Measurements from ENCODE around the gene LRRC55. TPM values are rescaled to one million over a fixed set of nuclear protein-coding genes. Genes with fewer than 3 reads are reported as not detected.

LRRC55 gene
- total and polyA plus RNA-seq, 9 of the 15 experiments (the other 6 are each of a cell fraction or from before 2014, with no cell fraction given) = not detected

DNA sequence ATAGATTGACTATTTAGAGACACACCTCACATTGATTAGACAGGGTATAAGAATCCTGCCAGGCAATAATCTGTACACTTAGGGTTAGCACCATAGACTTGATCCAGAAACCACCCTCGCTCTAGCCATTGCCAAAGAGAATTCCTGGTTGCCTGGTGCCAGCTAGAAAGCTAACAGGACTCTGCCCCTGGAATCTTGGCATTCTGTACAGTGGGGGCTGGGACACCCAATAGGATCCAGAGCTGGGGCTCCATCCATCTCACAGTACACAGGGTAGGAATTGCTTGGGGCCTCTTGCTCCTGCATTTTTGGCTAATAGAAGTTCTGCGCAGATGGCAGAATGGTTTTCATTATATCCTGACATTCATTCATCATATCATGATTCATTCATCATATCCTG lies 58.3 kb downstream of the LRRC55 start:
- ATAC-seq (no peak), FAIRE-seq (no peak), DNase-seq (ENCODE audit: extremely low read depth in 1 of 4, low spot score in 3 of 4) (no peak)
- Histone ChIP-seq H2AFZ (ENCODE audit: low read depth, low read length) (no peak overlapping the region), H3K4me2 (ENCODE audit: insufficient read depth, low read length) (no peak overlapping the region), H3K4me3 (no peak overlapping the region), H3K9me1 (ENCODE audit: control insufficient read depth, insufficient read depth, low read length) (no peaks in the 10 kb centered on the region), H3K9ac (ENCODE audit: insufficient read depth in 1 of 2, low read depth in 2 of 2, low read length in 2 of 2) (no peak overlapping the region), H3K79me2 (ENCODE audit: control insufficient read depth, insufficient read depth, low read length) (no peaks in the 10 kb centered on the region; the same call in 2 of the 3 replicates), H3K36me3 (ENCODE audit: control insufficient read depth, insufficient read depth, low read length) (no peaks in the 10 kb centered on the region), H3K27ac (ENCODE audit: extremely low read depth, low read depth, low read length) (no peak overlapping the region), H3K4me1 (replicated peaks in 1 of 2; ENCODE audit: control insufficient read depth in 2 of 2, insufficient read depth in 2 of 2, low read length in 2 of 2) (peaks cover 46 to 75% of the 10 kb centered on the region in 2 experiments), H3K9me3 (replicated peaks; ENCODE audit: control insufficient read depth, insufficient read depth, low read depth, low read length) (no peaks in the 10 kb centered on the region), H4K20me1 (replicated peaks; ENCODE audit: control insufficient read depth, insufficient read depth, low read length) (no peaks in the 10 kb centered on the region), H3K27me3 (ENCODE audit: control insufficient read depth in 2 of 2, insufficient read depth in 2 of 2, low read length in 2 of 2) (no peaks in the 10 kb centered on the region)
- BruUV-seq (replicated peaks) = no TSS peak
- POLR2A ChIA-PET = interaction anchor here (0.7 to 1.4 kb wide), 3 partner anchors 11 to 105 kb away, joined by 3 read pairs; no protein-coding TSS in a partner anchor
- 69% methylated on average over 2 of the region's 2 CpGs for WGBS (ENCODE audit: insufficient coverage, low coverage, missing lambda C conversion rate)
- in situ Hi-C loops (cut with MboI) = loop anchor here (5.0 to 10.0 kb wide), 2 partner anchors 108 to 235 kb away; no protein-coding TSS in a partner anchor
- TF ChIP-seq POLR2AphosphoS5 (IDR thresholded peaks at IDR 0.05; ENCODE audit: control insufficient read depth, insufficient read depth, low read depth, low read length) (no peak), ZNF444 (CRISPR knock-in tag; IDR thresholded peaks at IDR 0.05) (no peak), STAT5B (CRISPR knock-in tag; IDR thresholded peaks at IDR 0.05) (no peak), BCOR (IDR thresholded peaks at IDR 0.05) (no peak), RAD51 (IDR thresholded peaks at IDR 0.05; ENCODE audit: borderline replicate concordance, low read depth) (no peak), MIER1 (IDR thresholded peaks at IDR 0.05; ENCODE audit: low read depth) (no peak), TCF7L2 (IDR thresholded peaks at IDR 0.05; ENCODE audit: low read depth, low read length) (no peak)
- TF ChIP-seq, protein P1, sequence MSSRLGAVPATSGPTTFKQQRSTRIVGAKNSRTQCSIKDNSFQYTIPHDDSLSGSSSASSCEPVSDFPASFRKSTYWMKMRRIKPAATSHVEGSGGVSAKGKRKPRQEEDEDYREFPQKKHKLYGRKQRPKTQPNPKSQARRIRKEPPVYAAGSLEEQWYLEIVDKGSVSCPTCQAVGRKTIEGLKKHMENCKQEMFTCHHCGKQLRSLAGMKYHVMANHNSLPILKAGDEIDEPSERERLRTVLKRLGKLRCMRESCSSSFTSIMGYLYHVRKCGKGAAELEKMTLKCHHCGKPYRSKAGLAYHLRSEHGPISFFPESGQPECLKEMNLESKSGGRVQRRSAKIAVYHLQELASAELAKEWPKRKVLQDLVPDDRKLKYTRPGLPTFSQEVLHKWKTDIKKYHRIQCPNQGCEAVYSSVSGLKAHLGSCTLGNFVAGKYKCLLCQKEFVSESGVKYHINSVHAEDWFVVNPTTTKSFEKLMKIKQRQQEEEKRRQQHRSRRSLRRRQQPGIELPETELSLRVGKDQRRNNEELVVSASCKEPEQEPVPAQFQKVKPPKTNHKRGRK (tag; IDR thresholded peaks at IDR 0.05) = no peak
- CTCF ChIA-PET (ENCODE audit: low intra/inter-chr PET ratio) = interaction anchor here (0.6 kb wide), 1 partner anchor 117 kb away, joined by 3 read pairs; no protein-coding TSS in a partner anchor
- intact Hi-C loops (cut with micrococcal nuclease) = loop anchor here (10.0 kb wide), 1 partner anchor 1295 kb away; no protein-coding TSS in a partner anchor
